Right lobe of liver (tissue), 6 donors: ENCODE results near the gene SAP130. TPM values are rescaled to one million over a fixed set of nuclear protein-coding genes. Genes with fewer than 3 reads are reported as not detected.

Experiments used
- ATAC-seq, 4 donors: fragments of 200-7000 bp; cut with Tn5 transposase; one replicate each; pipeline ENCODE4 v1.9.1; 2020; ENCODE audit warnings: mild to moderate bottlenecking in 4 of 4, moderate library complexity in 4 of 4
- DNase-seq, 3 donors: peaks; one replicate each; pipeline ENCODE4 v3.0.0-alpha.2; 2020
- H3K27ac ChIP-seq, 3 donors: fragments of 200-600 bp; one replicate each; pipeline ENCODE4 v1.8.0; 2022
- H3K27me3 ChIP-seq, 2 donors: fragments of 200-600 bp; one replicate each; pipeline ENCODE4 v1.8.0; 2022
- H3K36me3 ChIP-seq, 4 donors: fragments of 200-600 bp; sonication (generic) in 1 of 4; one replicate each; pipeline versions ENCODE4 v1.5.1 to v1.8.0; 2017 to 2022; ENCODE audit warnings: control low read depth in 1 of 4
- H3K4me1 ChIP-seq, 4 donors: fragments of 200-600 bp; sonication (generic) in 1 of 4; one replicate each; pipeline versions ENCODE4 v1.5.1 to v1.8.0; 2017 to 2022; ENCODE audit warnings: control low read depth in 1 of 4
- H3K4me3 ChIP-seq, 3 donors: fragments of 200-600 bp; one replicate each; pipeline ENCODE4 v1.8.0; 2022
- H3K9me3 ChIP-seq, 4 donors: fragments of 200-600 bp; sonication (generic) in 1 of 4; one replicate each; pipeline versions ENCODE4 v1.5.1 to v1.8.0; 2017 to 2022; ENCODE audit warnings: control low read depth in 1 of 4
- POLR2A ChIP-seq: fragments of 450-650 bp; IDR thresholded peaks from one replicate; pipeline ENCODE4 v1.6.1; 2017; ENCODE audit warnings: antibody characterized with exemption, mild to moderate bottlenecking
- WGBS: methylation state at CpG from one replicate; pipeline ENCODE4 v1.1.6; 2018; ENCODE audit warnings: low coverage, low lambda C conversion rate; ENCODE audit not compliant: insufficient coverage; ENCODE audit errors: missing lambda C conversion rate; 5-methylcytosine and 5-hydroxymethylcytosine counted together
- intact Hi-C, 2 donors: fragments of 100-400 bp; cut with DNase I; formaldehyde crosslinking; loops; one replicate each; pipeline versions ENCODE4 v1.11.2 to v1.14.1; 2022
- total RNA-seq, 6 experiments: library from RNA; depleted of rRNA in 2 of 6; stranded (reverse); fragments of >200 nt in 2 of 6; fragmentation: NEBNext Ultra II Directional in 3 of 6; extraction: Animal tissue kit (Norgen Biotek cat#: 25700) in 3 of 6; gene quantifications; one replicate each; pipeline versions ENCODE4 v1.1.0 to v1.2.4, GENCODE V29; 2016 to 2023
- TF ChIP-seq, protein P1 (sequence below), 4 donors: fragments of 200-600 bp in 3 of 4; fragments of 450-650 bp in 1 of 4; IDR thresholded peaks; one replicate each; pipeline versions ENCODE4 v1.5.1 to v1.8.0; 2016 to 2022; ENCODE audit warnings: antibody characterized with exemption in 4 of 4, mild to moderate bottlenecking in 2 of 4
- donor health status: DM: no; HTN: yes; CAD: no.
- donor health status: DM: no; HTN: no; CAD: no.
- donor health status: DM: no; HTN: no; CAD: no.
- donor health status: DM: no; HTN: yes; CAD: no.
- donor health status: DM: no; HTN: yes; CAD: no.

Gene SAP130
- total RNA-seq, 6 experiments from 2014 or later = 5.0 to 11.5 (median 9.1) TPM

DNA sequence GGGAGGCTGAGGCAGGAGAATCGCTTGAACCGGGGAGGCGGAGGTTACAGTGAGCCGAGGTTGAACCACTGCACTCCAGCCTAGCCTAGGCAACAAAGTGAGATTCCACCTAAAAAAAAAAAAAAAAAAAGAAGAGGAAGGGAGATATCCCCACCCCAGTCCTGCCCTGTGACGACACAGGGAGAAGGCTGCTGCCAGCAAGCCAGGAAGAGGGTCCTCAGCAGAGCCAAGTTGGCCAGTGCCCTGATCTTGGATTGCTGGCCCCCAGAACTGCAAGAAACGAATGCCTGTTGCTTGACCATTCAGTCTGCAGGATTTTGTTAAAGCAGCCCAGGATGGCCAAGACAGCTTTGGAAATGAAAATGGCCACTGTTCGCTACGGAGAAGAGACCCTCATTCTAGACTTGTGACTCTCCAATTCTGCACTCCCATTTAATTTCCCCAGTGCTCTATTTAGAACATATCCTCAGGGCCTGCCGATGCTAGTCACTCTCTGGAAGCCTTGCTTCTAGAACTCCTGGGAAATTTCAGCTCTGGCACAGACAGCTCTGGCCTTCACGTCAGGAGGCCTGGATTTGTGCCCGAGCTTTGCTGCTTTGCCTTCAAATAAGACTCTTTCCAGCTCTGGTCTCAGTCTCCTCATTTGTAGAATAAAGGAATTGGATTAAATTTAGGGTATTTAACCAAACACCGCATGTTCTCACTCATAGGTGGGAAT is 126.4 kb downstream of the SAP130 start:
- Histone ChIP-seq H3K27me3 (no peaks in the 10 kb centered on the region), H3K4me1 (peaks cover 0 to 11% (median 0%) of the 10 kb centered on the region in 4 donors), H3K9me3 (no peaks in the 10 kb centered on the region), H3K4me3 (no peak overlapping the region), H3K36me3 (no peaks in the 10 kb centered on the region), H3K27ac (peak overlapping the region in 1 of 3 donors; percentile 29)
- DNase-seq (peak in 2 of 3 donors; percentile 44 to 76), ATAC-seq (peak in 2 of 4 donors; percentile 19 to 27)
- TF ChIP-seq POLR2A = no peak
- TF ChIP-seq, protein P1, sequence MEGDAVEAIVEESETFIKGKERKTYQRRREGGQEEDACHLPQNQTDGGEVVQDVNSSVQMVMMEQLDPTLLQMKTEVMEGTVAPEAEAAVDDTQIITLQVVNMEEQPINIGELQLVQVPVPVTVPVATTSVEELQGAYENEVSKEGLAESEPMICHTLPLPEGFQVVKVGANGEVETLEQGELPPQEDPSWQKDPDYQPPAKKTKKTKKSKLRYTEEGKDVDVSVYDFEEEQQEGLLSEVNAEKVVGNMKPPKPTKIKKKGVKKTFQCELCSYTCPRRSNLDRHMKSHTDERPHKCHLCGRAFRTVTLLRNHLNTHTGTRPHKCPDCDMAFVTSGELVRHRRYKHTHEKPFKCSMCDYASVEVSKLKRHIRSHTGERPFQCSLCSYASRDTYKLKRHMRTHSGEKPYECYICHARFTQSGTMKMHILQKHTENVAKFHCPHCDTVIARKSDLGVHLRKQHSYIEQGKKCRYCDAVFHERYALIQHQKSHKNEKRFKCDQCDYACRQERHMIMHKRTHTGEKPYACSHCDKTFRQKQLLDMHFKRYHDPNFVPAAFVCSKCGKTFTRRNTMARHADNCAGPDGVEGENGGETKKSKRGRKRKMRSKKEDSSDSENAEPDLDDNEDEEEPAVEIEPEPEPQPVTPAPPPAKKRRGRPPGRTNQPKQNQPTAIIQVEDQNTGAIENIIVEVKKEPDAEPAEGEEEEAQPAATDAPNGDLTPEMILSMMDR (IDR thresholded peaks at IDR 0.05) = no peak
- intact Hi-C loops = no loop called here
- 63% methylated on average over 7 of the region's 12 CpGs for WGBS

DNA sequence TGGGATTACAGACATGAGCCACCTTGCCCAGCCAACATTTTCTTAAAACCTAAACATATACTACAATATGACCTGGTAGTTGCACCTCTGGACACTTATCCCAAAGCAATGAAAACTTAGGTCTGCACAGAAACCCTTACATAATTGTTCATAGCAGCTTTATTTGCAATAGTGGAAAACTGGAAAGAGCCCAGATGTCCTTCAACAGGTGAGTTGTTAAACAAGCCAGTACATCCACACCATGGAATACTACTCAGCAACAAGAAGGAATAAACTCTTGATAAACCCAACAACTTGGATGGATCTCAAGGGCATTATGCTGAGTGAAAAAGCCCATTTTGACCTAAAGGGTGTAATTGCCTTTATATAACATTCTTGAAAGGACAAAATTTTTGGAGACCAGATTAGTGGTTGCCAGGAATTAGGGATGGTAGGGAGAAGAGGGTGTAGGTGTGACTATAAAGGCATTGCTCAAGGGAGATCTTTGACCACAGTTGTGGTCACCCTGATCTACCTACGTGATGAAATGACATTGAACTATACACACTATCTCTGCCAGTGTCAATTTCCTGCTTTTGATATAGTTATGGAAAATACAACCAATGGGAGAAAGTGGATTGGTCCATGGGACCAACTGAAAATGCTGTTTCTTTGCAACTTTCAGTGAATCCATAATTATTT is 130.2 kb downstream of the SAP130 start:
- Histone ChIP-seq H3K4me3 (no peak overlapping the region), H3K9me3 (no peaks in the 10 kb centered on the region), H3K4me1 (peaks cover 0 to 19% (median 0%) of the 10 kb centered on the region in 4 donors), H3K36me3 (no peaks in the 10 kb centered on the region), H3K27me3 (no peaks in the 10 kb centered on the region), H3K27ac (peak overlapping the region in 2 of 3 donors; percentile 26 to 59)
- ATAC-seq (peak; percentile 59 to 79 (median 68)), DNase-seq (no peak)
- intact Hi-C loops = no loop called here
- WGBS = 10% methylated on average over 1 of the region's 1 CpG
- TF ChIP-seq, protein P1 (IDR thresholded peaks at IDR 0.05) = no peak
- TF ChIP-seq POLR2A = no peak

DNA sequence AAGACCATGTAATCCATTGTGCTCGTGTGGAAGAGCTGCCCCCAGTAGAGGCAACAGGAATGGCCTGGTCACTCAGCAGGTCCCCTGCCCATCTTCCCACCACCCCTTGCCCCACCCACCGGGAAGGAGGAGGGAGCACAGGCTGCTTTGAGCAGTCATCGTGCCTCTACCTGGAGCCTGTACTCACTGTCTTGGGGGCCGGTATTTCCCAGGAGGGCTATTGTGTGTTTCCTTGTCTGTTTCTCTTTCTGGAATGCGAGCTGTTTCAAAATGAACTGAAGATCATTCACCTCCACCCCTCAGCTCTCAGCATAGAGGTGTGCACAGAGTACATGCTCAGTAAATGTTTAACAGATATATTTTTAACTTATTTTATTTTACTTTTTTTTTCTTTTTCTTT is 134.4 kb downstream of the SAP130 start:
- no peaks in the 10 kb centered on the region for H3K36me3 ChIP-seq
- peak overlapping the region; percentile 21 to 22 (median 22) for H3K4me3 ChIP-seq
- H3K27me3 ChIP-seq = no peaks in the 10 kb centered on the region
- peak; percentile 72 to 79 (median 76) for ATAC-seq
- TF ChIP-seq, protein P1 (IDR thresholded peaks at IDR 0.05) = no peak
- no peak for TF ChIP-seq POLR2A
- WGBS = 36% methylated on average over 2 of the region's 5 CpGs
- peaks cover 0 to 19% (median 0%) of the 10 kb centered on the region in 4 donors for H3K4me1 ChIP-seq
- DNase-seq = no peak
- intact Hi-C loops = no loop called here
- H3K27ac ChIP-seq = peak overlapping the region in 1 of 3 donors; percentile 37
- H3K9me3 ChIP-seq = no peaks in the 10 kb centered on the region

DNA sequence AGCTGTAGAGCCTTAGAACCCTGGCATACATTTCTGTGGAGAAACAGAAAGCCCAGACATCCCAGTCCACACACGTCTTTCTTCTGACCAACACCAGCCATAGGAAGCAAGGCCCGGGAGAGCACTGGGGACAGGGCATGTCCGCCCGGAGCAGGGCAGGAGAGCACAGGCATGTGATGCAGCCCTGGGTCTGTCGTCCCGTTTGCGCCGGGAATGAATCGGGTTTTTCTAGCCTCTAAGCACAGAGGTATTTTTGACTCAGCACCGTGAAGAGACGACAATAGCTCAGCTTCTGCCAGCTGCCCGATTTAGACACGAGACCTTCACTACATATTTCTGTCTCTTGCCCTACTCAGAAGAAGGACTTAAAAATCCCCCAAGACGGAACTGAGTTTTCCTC is 134.8 kb downstream of the SAP130 start:
- no peaks in the 10 kb centered on the region for H3K27me3 ChIP-seq
- peak overlapping the region; percentile 21 to 22 (median 22) for H3K4me3 ChIP-seq
- no peaks in the 10 kb centered on the region for H3K9me3 ChIP-seq
- TF ChIP-seq, protein P1 (IDR thresholded peaks at IDR 0.05) = no peak
- TF ChIP-seq POLR2A = no peak
- DNase-seq (peak in 1 of 3 donors; percentile 27), ATAC-seq (peak; percentile 15 to 77 (median 58))
- no peaks in the 10 kb centered on the region for H3K36me3 ChIP-seq
- H3K27ac ChIP-seq = no peak overlapping the region
- H3K4me1 ChIP-seq = peaks cover 0 to 18% (median 0%) of the 10 kb centered on the region in 4 donors
- 36% methylated on average over 12 of the region's 14 CpGs for WGBS
- intact Hi-C loops = no loop called here
